Jurkat, Clone E6-1 (cell line): ENCODE results near the gene CELSR2.
"Not testable (repeated sequence)": the region's sequence is repeated elsewhere in the genome, so short reads cannot be mapped to it uniquely, and the experiment has no call there.

Source experiments
- DNase-seq: peaks from one replicate; pipeline ENCODE4 v3.0.0-alpha.2; 2011; ENCODE audit warnings: low read depth, low spot score
- H3K4me3 ChIP-seq: 2 replicates; pipeline ENCODE4 v1.5.1; 2011; ENCODE audit warnings: mild to moderate bottlenecking, low read length, control low read depth, moderate library complexity

The CELSR2 gene

DNA sequence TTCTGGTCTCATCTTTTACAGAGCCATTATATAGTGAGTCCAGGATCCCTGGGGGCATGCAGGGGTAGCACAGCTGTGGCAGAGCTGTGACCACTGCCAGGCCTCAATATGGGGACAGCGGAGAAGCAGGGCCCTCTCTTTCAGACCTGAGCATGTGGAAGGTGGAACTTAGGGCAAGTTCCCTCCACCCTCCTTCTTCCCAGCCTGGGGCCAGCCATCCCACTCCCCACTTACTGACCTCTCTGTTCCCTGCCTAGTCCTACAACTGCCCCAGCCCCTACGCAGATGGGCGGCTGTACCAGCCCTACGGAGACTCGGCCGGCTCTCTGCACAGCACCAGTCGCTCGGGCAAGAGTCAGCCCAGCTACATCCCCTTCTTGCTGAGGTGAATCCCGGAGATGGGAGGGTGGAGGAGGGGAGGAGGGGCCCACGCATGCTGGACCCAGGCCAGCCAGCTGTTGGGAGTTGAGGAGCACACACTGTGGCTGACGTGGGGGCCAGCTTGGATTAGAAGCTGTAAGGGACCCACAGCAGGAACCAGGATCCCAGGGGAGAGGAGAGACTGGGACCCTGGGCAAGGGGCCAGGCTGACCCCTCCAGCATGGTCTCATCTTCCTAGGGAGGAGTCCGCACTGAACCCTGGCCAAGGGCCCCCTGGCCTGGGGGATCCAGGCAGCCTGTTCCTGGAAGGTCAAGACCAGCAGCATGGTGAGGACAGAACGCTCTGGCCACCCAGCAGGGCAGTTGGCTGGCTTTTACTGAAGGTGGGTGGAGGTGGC lies 22.9 kb downstream of the CELSR2 start:
- DNase-seq: no peak
- H3K4me3 ChIP-seq: no peak overlapping the region

DNA sequence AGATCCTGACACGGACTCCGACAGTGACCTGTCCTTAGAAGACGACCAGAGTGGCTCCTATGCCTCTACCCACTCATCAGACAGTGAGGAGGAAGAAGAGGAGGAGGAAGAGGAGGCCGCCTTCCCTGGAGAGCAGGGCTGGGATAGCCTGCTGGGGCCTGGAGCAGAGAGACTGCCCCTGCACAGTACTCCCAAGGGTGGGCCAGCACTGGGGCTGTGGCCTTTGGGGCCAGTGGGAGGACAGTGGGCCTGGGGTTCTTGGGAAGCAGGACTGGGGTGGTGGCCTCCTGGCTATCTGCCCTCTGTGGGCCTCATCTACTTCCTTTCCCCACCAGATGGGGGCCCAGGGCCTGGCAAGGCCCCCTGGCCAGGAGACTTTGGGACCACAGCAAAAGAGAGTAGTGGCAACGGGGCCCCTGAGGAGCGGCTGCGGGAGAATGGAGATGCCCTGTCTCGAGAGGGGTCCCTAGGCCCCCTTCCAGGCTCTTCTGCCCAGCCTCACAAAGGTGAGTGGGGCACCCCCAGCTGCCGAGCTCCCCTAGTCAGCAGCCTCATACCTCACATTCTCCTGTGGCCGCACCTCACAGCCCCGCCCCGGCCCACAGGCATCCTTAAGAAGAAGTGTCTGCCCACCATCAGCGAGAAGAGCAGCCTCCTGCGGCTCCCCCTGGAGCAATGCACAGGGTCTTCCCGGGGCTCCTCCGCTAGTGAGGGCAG lies 23.6 kb downstream of the CELSR2 start:
- H3K4me3 ChIP-seq: no peak overlapping the region
- no peak for DNase-seq

DNA sequence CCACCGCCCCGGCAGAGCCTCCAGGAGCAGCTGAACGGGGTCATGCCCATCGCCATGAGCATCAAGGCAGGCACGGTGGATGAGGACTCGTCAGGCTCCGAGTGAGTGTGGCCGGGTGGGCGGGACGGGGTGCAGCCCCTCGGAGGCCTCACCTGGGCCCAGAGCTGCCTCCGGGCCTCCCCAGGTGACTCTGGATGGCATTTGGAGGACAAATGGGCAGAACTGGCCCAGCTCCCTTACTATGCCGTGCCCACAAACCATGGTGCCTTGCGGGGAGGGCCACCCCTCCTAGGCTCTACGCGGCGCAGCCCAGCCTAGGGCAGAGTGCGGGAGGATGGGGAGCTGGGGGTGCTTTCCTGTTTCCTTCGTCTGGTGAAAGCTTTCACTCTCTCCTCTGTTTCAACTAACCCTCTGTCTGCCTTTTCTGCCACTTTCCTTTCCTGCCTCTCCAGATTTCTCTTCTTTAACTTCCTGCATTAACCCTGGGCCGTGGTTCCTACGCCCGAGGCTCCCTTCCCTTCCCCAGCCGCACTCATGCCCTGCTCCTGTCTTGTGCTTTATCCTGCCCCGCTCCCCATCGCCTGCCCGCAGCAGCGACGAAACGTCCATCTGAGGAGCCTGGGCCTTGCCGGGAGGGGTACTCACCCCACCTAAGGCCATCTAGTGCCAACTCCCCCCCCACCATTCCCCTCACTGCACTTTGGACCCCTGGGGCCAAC lies 24.4 kb downstream of the CELSR2 start:
- no peak overlapping the region for H3K4me3 ChIP-seq
- DNase-seq: no peak

DNA sequence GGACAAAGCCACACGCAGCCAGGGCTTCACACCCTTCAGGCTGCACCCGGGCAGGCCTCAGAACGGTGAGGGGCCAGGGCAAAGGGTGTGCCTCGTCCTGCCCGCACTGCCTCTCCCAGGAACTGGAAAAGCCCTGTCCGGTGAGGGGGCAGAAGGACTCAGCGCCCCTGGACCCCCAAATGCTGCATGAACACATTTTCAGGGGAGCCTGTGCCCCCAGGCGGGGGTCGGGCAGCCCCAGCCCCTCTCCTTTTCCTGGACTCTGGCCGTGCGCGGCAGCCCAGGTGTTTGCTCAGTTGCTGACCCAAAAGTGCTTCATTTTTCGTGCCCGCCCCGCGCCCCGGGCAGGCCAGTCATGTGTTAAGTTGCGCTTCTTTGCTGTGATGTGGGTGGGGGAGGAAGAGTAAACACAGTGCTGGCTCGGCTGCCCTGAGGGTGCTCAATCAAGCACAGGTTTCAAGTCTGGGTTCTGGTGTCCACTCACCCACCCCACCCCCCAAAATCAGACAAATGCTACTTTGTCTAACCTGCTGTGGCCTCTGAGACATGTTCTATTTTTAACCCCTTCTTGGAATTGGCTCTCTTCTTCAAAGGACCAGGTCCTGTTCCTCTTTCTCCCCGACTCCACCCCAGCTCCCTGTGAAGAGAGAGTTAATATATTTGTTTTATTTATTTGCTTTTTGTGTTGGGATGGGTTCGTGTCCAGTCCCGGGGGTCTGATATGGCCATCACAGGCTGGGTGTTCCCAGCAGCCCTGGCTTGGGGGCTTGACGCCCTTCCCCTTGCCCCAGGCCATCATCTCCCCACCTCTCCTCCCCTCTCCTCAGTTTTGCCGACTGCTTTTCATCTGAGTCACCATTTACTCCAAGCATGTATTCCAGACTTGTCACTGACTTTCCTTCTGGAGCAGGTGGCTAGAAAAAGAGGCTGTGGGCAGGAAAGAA lies 25.5 kb downstream of the CELSR2 start:
- no peak for DNase-seq
- H3K4me3 ChIP-seq: no peak overlapping the region

DNA sequence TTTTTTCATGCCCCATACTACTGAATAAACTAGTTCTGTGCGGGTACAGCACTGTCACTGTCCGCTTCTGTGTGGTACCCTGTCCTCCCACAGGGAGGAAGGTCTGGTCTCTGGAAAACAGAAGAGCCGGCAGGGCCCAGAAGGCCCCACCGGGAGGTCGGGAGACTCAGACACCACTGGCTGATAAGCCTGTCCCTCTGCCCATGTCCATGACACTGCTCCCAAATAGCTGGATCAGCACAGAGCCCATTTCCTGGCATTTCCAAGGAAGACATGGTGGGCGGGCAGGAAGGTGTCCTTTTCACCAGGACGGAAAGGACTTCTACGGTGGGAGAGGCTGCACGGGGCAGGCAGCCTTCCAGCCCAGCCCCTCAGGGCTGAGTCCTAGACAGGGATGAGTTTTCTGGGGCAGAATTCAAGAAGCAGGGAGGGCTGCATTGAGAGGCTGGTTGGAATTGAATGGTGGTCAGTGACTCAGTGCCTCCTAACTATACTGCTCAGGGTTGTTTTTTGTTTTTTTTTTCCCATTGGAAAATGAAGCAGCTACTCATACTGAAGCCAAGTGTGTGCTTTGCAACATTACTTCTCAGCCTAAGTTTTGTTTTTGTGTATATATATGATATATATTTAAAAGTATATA lies 26.5 kb downstream of the CELSR2 start:
- DNase-seq: no peak
- no peak overlapping the region for H3K4me3 ChIP-seq

DNA sequence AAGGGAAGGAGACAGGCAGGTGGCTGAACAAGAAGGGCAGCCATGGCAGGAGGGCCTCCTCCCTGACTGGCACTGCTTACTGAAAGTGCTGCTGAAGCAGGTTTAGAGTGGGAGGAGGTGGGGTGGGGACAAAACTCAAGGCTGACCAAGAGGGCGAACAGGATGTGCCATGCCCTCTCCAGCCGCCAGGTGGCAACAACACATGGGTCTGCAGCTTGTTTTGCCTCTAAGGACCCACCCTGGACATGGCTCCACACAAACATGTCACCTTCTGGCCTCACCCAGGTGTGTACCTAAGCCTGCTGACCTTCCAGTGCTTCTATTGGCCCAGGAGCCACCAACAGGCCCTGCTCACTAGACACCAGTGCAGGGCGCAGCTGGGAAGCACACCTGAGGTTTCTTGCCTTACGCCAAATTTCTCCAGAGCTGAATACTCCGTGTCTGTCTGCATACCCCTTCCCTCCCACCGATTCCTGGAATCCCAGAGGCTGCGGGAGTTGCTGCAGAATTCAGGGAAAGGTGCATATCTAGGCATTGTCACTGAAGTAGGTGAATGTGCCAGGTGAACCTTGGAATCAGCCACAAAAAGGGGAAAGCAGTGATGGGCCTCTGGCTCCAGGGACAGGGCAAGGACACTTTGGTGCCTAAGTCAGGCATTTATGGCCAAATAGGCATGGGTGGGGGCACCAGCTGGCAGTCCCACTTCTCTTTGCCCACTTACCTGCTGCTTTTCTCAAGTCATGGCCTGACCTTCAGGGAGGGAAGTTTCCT lies 28.3 kb downstream of the CELSR2 start:
- DNase-seq: peak; percentile 48

DNA sequence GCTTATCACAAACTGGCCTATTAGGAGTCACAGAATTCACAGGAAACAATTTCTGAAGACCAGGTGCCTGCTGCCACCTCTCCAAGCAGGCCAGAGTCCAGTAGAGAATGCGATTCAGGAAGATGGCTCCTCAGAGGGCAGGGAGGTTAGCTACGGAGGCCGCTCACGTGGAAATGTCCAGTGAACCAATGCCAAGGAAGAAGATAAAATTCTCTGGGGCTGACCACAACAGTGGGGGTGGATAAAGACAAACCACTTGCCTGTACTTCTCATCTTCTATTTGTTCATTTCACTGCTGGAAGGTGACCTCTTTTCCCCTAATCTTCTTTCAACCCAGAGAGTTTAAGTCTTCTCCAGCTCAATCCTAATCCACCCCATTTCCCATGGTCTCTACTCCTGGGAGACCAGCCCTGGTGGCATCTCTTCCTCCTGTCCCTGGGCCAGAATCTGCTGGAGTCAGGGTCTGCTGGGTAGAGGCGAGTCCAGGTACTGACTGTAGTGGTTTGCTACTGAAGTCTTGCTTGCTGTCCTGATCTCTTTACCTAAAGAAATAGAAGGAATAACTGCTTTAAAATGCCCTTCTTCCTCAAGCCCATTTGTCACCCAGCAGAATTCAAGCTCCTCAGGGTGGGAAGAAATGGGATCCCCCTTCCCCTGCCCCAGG lies 30.4 kb downstream of the CELSR2 start:
- no peak for DNase-seq
- H3K4me3 ChIP-seq: no peak overlapping the region

More for the DNA sequence above, 28.3 kb downstream of the CELSR2 start:
- no peak overlapping the region for H3K4me3 ChIP-seq

DNA sequence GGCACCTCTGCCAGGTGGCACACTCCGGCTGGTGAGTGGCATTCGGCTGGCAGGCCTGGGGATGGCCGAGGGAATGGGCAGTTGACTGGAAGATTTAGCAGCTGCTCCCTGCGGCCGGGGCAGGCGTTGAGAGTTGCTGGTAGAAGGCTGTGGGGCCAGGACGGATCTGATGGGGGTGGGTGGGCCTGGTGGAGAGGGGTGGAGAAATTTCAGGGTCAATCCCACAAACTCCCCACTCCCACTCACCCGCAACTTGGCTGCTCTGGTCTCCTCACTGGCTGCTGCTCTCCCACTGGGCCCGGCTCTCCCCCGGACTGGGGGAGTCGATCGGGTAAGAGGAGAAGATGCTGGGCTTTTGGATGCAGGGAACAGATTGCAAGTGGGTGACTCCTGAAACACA lies 31.5 kb downstream of the CELSR2 start:
- no peak overlapping the region for H3K4me3 ChIP-seq
- no peak for DNase-seq

DNA sequence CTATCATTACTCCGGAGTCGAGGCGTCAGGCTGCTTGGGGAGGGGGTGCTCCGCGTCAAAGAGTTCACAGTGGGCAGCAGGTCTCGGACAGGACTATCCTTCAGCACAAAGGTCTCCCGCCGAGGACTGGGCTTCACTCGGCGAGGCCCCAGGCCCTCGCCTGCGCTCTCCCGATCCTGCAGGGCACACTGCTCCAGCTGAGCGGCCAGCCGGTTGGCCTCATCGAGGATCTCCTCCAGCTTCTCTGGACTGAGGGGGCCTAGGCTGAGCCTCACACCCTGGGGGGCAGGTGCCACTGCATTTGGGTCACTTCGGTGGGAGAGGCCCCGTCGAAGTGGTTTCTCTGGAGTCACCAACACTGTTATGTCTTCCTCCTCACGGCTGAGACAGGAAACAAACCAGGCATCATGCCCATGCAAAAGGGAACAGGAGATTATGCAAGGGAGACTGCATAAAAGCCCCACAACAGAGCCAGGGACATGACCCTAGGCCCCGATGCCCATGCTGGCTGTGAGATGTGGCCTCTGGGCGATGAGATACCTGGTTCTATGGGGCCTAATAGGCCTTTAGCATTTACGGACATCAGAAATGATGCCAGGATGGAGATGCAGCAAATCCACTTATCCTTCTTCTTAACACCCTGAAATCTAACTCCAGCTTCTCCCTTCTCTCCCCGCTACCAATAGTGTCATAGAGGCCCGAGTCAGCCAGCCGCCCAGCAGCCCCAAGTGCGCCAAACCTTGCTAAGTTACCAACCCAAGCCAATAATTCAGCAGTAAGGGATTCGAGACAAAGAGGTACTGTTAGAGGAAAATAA lies 32.5 kb downstream of the CELSR2 start:
- peak overlapping the region; percentile 88 for H3K4me3 ChIP-seq
- DNase-seq: no peak

DNA sequence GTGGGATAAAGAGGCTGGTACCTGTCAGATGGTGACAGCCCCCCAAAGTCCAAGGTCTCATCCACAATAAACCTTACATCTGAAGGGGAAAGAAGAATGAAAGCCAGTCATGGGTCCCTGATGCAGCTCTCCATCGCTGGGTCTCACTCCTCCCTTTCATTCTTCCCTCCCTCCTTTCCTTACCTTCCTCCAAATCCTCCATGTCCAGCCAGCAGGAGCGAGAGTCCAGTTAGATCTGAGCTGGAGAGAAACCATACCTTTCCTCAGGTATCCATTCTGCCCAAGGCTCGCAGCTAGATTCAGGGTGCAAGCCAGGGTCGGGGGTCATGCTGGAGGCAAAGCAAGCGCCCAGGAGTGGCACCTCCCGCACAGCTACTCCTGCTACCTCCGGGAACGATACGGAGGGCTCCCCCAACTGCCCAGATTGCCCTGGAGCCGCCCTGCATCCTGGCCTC lies 33.2 kb downstream of the CELSR2 start:
- no peak for DNase-seq
- H3K4me3 ChIP-seq: peak overlapping the region; percentile 88

DNA sequence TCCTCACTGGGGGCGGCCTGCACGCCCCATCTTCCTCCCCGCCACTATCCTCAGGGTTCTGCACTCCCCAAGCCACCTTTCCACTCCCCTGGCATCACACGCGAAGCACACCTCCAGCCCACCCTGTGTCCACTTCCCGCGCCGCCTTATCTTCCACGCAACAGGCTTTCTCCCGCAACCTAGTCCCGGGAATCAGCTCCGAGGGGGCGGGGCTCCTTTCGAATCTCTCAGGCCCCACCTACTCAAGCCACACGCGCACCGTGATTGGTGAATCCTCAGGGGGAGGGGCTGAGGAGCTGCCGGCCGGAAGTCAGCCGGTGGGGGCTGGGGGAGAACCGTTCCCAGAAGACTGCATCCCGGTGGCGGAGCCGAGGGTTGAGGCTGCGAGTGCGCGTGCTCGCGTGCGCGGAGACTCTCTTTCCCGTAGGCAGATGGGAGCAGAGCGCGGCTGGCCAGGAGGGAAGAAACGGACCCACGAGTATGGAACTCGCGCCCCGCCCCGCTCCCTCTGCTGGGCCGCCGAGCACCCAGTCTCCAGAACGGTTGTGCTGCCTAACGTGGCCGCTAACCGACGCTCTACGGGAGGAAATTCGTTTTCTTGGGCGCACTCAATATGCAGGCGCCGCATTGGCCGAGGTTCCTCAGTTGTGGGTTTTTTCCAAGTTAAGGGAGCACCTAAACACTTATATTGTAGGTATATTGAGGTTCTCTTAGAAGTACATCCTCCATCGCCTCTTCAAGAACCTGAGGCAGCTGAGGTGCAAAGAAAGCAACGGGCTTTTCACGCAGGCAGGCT lies 33.8 kb downstream of the CELSR2 start, which contains the start of gene PSRC1:
TSS of gene PSRC1 (minus strand) at position 194 of the 796 bp plus-strand sequence.
- peak; percentile 87 for DNase-seq

DNA sequence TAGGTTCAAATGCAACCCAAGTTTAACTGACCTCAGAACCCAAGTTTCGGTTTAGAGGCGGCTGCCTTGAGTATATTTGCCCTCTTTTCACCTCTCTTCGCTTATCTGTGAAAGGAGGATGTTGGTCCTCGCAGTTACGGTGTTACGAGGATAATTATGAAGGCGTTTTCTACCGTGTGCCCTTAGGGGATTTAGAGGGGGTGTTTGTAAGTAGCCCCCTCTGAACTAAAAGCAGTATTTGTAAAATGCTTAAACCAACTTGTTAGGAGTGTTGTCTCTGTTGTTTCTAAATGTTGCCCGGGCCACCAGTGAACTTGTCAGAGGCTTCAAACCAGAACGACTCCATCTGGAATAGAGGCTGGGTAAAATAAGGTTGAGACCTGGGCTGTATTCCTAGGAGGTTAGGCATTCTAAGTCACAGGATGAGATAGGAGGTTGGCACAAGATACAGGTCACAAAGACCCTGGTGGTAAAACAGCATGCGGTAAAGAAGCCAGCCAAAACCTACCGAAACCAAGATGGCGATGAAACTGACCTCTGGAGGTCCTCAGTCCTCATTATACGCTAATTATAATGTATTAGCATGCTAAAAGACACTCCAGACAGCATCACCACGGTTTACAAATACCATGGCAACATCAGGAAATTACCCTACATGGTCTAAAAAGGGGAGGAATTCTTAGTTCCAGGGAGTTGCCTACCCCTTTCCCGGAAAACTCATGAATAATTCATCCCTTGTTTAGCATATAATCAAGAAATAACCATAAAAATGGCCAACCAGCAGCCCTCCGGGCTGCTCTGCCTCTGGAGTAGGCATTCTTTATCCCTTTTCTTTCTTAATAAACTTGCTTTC lies 34.6 kb downstream of the CELSR2 start:
- no peak for DNase-seq
- peak overlapping the region; percentile 88 for H3K4me3 ChIP-seq

More for the DNA sequence above, 33.8 kb downstream of the CELSR2 start, which contains the start of gene PSRC1:
- H3K4me3 ChIP-seq: peak within 1 kb of the TSS; percentile 88

DNA sequence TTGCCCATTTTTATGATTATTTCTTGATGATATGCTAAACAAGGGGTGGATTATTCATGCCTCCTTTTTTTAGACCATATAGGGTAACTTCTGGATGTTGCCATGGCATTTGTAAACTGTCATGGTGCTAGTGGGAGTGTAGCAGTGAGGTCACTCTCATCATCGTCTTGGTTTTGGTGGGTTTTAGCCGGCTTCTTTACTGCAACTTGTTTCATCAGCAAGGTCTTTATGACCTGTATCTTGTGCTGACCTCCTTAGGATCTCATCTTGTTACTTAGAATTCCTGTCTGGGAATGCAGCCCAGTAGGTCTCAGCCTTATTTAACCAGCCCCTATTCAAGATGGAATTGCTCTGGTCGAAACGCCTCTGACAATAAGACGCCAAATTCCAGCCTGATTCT lies 37.4 kb downstream of the CELSR2 start:
- not testable (repeated sequence) for DNase-seq, H3K4me3 ChIP-seq

DNA sequence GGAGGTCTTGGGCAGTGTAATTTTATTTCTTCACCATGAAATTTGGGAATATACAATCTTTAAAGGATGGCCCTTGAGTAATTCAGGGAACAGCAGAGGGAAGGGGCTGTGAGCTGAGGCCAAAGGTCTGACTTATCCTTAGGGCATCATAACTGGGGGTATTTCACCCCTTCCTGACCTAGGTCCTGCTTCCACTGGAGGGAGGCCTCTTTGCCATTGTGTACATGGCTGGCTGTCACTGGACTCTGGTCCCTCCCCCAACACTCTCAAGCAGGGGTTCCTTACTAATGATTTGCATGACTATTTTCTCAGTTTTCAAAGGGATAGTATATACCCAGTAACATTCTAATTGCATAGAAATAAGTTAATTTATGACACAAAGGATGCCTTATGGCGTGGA lies 40.8 kb downstream of the CELSR2 start:
- DNase-seq: no peak

DNA sequence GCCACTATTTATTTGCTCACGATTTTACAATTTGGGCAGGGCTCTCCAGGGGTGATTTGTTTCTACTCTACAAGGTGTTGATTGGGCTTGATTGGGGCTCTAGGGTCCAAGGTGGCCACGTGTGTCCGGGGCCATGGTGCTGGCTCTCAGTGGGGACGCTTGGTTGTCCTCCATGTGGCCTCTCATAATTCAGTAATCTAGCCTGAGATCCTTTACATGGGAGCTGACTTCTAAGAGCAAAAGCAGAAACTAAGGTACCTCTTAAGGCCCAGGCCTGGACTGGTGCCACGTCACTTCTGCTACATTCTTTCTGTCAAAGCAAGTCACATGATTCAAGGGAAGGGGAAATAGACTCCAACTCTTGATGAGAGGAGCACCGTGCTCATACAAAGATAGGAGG lies 41.7 kb downstream of the CELSR2 start:
- DNase-seq: no peak

More for the DNA sequence above, 40.8 kb downstream of the CELSR2 start:
- no peak overlapping the region for H3K4me3 ChIP-seq

More for the DNA sequence above, 41.7 kb downstream of the CELSR2 start:
- H3K4me3 ChIP-seq: no peak overlapping the region
